H1 (cell line): ENCODE measurements around the gene KLHDC4. TPM values are rescaled to one million over a fixed set of nuclear protein-coding genes. Genes with fewer than 3 reads are reported as not detected.
A peak's percentile ranks its signal among the peaks of the same experiment; 100 is the strongest.

Source experiments
- CTCF ChIA-PET: fragments of 300-600 bp; sonication (Branson Sonifier 250); formaldehyde crosslinking; loops from one replicate; lab custom pipeline; 2021; ENCODE audit not compliant: partially characterized antibody; lab: Charles Lee
- POLR2A ChIA-PET: fragments of 300-600 bp; sonication (Branson Sonifier 250); formaldehyde crosslinking; loops from one replicate; lab custom pipeline; 2021; ENCODE audit warnings: inconsistent platforms; ENCODE audit not compliant: partially characterized antibody; lab: Charles Lee
- DNase-seq, 2 experiments: peaks; one replicate each; pipeline versions ENCODE4 v3.0.0 to v3.0.0-alpha.2; 2010 to 2022; ENCODE audit warnings: low spot score in 2 of 2, low read depth in 1 of 2, mixed read lengths in 1 of 2
- FAIRE-seq: peaks from 2 replicates; lab custom pipeline; 2011; peaks lifted over from hg19 to GRCh38; lab: Jason Lieb, UNC
- H2AFZ ChIP-seq: 2 replicates; pipeline ENCODE4 v1.8.1; 2012; ENCODE audit warnings: low read length, inconsistent platforms
- H2AK5ac ChIP-seq: 2 replicates; pipeline ENCODE4 v1.6.1; 2013; ENCODE audit warnings: low read depth, low read length
- H2BK120ac ChIP-seq: replicated peaks from 2 replicates; pipeline ENCODE3; 2013; ENCODE audit warnings: low read depth, low read length, inconsistent platforms
- H2BK12ac ChIP-seq: 2 replicates; pipeline ENCODE4 v1.6.1; 2013; ENCODE audit warnings: low read depth, low read length
- H2BK15ac ChIP-seq: 2 replicates; pipeline ENCODE4 v1.6.1; 2013; ENCODE audit warnings: low read length
- H2BK20ac ChIP-seq: 2 replicates; pipeline ENCODE4 v1.6.1; 2013; ENCODE audit warnings: low read length
- H2BK5ac ChIP-seq: 2 replicates; pipeline ENCODE4 v1.6.1; 2013; ENCODE audit warnings: low read depth, low read length
- H3K14ac ChIP-seq: 2 replicates; pipeline ENCODE4 v1.6.1; 2013; ENCODE audit warnings: inconsistent platforms; ENCODE audit not compliant: insufficient read length
- H3K18ac ChIP-seq: 2 replicates; pipeline ENCODE4 v1.6.1; 2013; ENCODE audit warnings: low read length; ENCODE audit errors: extremely low read depth
- H3K23ac ChIP-seq: 2 replicates; pipeline ENCODE4 v1.6.1; 2013; ENCODE audit warnings: inconsistent platforms; ENCODE audit not compliant: insufficient read length
- H3K23me2 ChIP-seq: 2 replicates; pipeline ENCODE4 v1.6.1; 2013; ENCODE audit warnings: low read depth, low read length
- H3K27ac ChIP-seq: 2 replicates; pipeline ENCODE4 v1.6.1; 2011; ENCODE audit warnings: low read depth, low read length, inconsistent platforms
- H3K27me3 ChIP-seq, 4 experiments: replicated peaks in 1 of 4; 1 replicate in 1 of 4; 2 replicates in 3 of 4; pipeline versions ENCODE4 v1.6.1 to v1.8.1; 2011 to 2013; ENCODE audit warnings: low read length in 3 of 4, mild to moderate bottlenecking in 3 of 4, inconsistent platforms in 2 of 4, mixed read lengths in 2 of 4, moderate library complexity in 1 of 4; ENCODE audit not compliant: control insufficient read depth in 3 of 4, insufficient read depth in 3 of 4; ENCODE audit errors: extremely low read depth in 1 of 4
- H3K36me3 ChIP-seq, 4 experiments: 2 replicates each; pipeline versions ENCODE4 v1.6.1 to v1.8.1; 2011 to 2013; ENCODE audit warnings: mild to moderate bottlenecking in 4 of 4, low read length in 3 of 4, moderate library complexity in 2 of 4, control low read depth in 1 of 4, inconsistent platforms in 1 of 4; ENCODE audit not compliant: insufficient read depth in 4 of 4, control insufficient read depth in 2 of 4
- H3K4ac ChIP-seq: replicated peaks from 2 replicates; pipeline ENCODE3; 2013; ENCODE audit warnings: low read length, low read depth, mixed read lengths, inconsistent platforms; ENCODE audit not compliant: insufficient read length
- H3K4me1 ChIP-seq, 4 experiments: replicated peaks in 1 of 4; 1 replicate in 1 of 4; 2 replicates in 3 of 4; pipeline versions ENCODE4 v1.6.1 to v1.8.1; 2011 to 2013; ENCODE audit warnings: low read length in 3 of 4, inconsistent platforms in 2 of 4, mixed read lengths in 1 of 4; ENCODE audit not compliant: insufficient read depth in 4 of 4, control insufficient read depth in 3 of 4
- H3K4me2 ChIP-seq, 2 experiments: 2 replicates each; pipeline versions ENCODE4 v1.6.1 to v1.8.1; 2011 to 2013; ENCODE audit warnings: low read depth in 2 of 2, low read length in 2 of 2, control low read depth in 1 of 2, inconsistent platforms in 1 of 2, mild to moderate bottlenecking in 1 of 2; ENCODE audit not compliant: insufficient read depth in 1 of 2
- H3K4me3 ChIP-seq, 4 experiments: fragments of 200-600, 300-600 bp in 1 of 4; sonication (generic), shearing (Covaris generic), sonication (Bioruptor Twin) in 1 of 4; 2 replicates each; pipeline versions ENCODE4 v1.5.1 to v1.8.1; 2011 to 2016; ENCODE audit warnings: low read length in 4 of 4, low read depth in 3 of 4, control low read depth in 2 of 4, inconsistent platforms in 2 of 4, mild to moderate bottlenecking in 2 of 4, mixed read lengths in 1 of 4, moderate library complexity in 1 of 4; ENCODE audit not compliant: insufficient read depth in 2 of 4; ENCODE audit errors: extremely low read depth in 1 of 4
- H3K56ac ChIP-seq: replicated peaks from 2 replicates; pipeline ENCODE3; 2013; ENCODE audit warnings: low read depth, mild to moderate bottlenecking, mixed read lengths, low read length, inconsistent platforms; ENCODE audit not compliant: insufficient read length
- H3K79me1 ChIP-seq: 2 replicates; pipeline ENCODE4 v1.6.1; 2013; ENCODE audit warnings: low read depth, low read length, control low read depth
- H3K79me2 ChIP-seq, 2 experiments: 2 replicates each; pipeline versions ENCODE4 v1.6.1 to v1.8.1; 2012 to 2013; ENCODE audit warnings: low read length in 2 of 2, mild to moderate bottlenecking in 2 of 2, inconsistent platforms in 1 of 2; ENCODE audit not compliant: insufficient read depth in 2 of 2, control insufficient read depth in 1 of 2
- H3K9ac ChIP-seq, 4 experiments: replicated peaks in 1 of 4; 1 replicate in 1 of 4; 2 replicates in 3 of 4; pipeline versions ENCODE4 v1.6.1 to v1.8.1; 2011 to 2013; ENCODE audit warnings: low read depth in 3 of 4, low read length in 3 of 4, control low read depth in 2 of 4, mild to moderate bottlenecking in 2 of 4, moderate library complexity in 2 of 4, inconsistent platforms in 1 of 4; ENCODE audit errors: extremely low read depth in 1 of 4
- H3K9me3 ChIP-seq, 2 experiments: 2 replicates each; pipeline versions ENCODE4 v1.6.1 to v1.8.1; 2012 to 2013; ENCODE audit warnings: mild to moderate bottlenecking in 2 of 2, moderate library complexity in 2 of 2, control low read depth in 1 of 2, inconsistent platforms in 1 of 2, low read depth in 1 of 2, low read length in 1 of 2, mixed read lengths in 1 of 2; ENCODE audit not compliant: insufficient read depth in 2 of 2
- H4K20me1 ChIP-seq, 2 experiments: replicated peaks in 1 of 2; 2 replicates each; pipeline versions ENCODE3 to v1.8.1; 2011 to 2013; ENCODE audit warnings: inconsistent platforms in 2 of 2, low read length in 2 of 2, mild to moderate bottlenecking in 1 of 2; ENCODE audit not compliant: insufficient read depth in 2 of 2, control insufficient read depth in 1 of 2
- H4K5ac ChIP-seq: 2 replicates; pipeline ENCODE4 v1.6.1; 2013; ENCODE audit warnings: low read length, low read depth, mixed read lengths, inconsistent platforms; ENCODE audit not compliant: insufficient read length
- H4K8ac ChIP-seq: 2 replicates; pipeline ENCODE4 v1.8.0; 2013; ENCODE audit warnings: mild to moderate bottlenecking, moderate library complexity, low read length, inconsistent platforms; ENCODE audit not compliant: insufficient read depth; ENCODE audit errors: extremely low read depth
- H4K91ac ChIP-seq: replicated peaks from 2 replicates; pipeline ENCODE3; 2013; ENCODE audit warnings: low read length, mixed read lengths, inconsistent platforms; ENCODE audit not compliant: insufficient read length
- BRCA1 ChIP-seq: IDR thresholded peaks from 2 replicates; pipeline ENCODE4 v1.6.1; 2012; ENCODE audit warnings: low read depth, low read length, improper control_type of control experiment
- CEBPB ChIP-seq: IDR thresholded peaks from 2 replicates; pipeline ENCODE4 v1.6.1; 2012; ENCODE audit warnings: low read depth, low read length
- GTF2F1 ChIP-seq: IDR thresholded peaks from 2 replicates; pipeline ENCODE4 v1.6.1; 2012; ENCODE audit warnings: low read depth, low read length, improper control_type of control experiment, borderline replicate concordance
- KDM1A ChIP-seq: fragments of 200-600, 300-600 bp; sonication (generic); IDR thresholded peaks from 2 replicates; pipeline ENCODE4 v1.7.1; 2016; ENCODE audit warnings: mild to moderate bottlenecking, low read length, borderline replicate concordance
- KDM5A ChIP-seq: fragments of 200-600 bp; IDR thresholded peaks from 2 replicates; pipeline ENCODE4 v1.7.1; 2012; ENCODE audit warnings: mild to moderate bottlenecking, low read length, inconsistent platforms, mixed read lengths
- POU5F1 ChIP-seq: IDR thresholded peaks from 2 replicates; pipeline ENCODE4 v1.6.1; 2011; ENCODE audit warnings: low read depth, mild to moderate bottlenecking, low read length, moderate library complexity
- WGBS, 2 experiments: shearing (Covaris generic) in 1 of 2; methylation state at CpG; one replicate each; pipeline versions ENCODE4 v1.1.6 to v1.1.7; 2013 to 2015; ENCODE audit warnings: low lambda C conversion rate in 2 of 2, mixed read lengths in 2 of 2, inconsistent platforms in 1 of 2, low coverage in 1 of 2, missing lambda C conversion rate in 1 of 2; ENCODE audit not compliant: insufficient replicate concordance in 2 of 2, insufficient coverage in 1 of 2, insufficient read length in 1 of 2; ENCODE audit errors: extremely low coverage in 1 of 2, missing lambda C conversion rate in 1 of 2; 5-methylcytosine and 5-hydroxymethylcytosine counted together
- polyA plus RNA-seq, 7 experiments: library from polyadenylated mRNA; depleted of rRNA in 3 of 7; stranded (reverse) in 5 of 7; unstranded in 2 of 7; fragments of >200 nt in 5 of 7; fragments of 200-250 nt in 2 of 7; gene quantifications; 1 replicate in 5 of 7; 2 replicates in 1 of 7; 4 replicates in 1 of 7; pipeline versions ENCODE4 v1.2.1 to v1.2.3, GENCODE V29; 2011 to 2013; ENCODE audit warnings: missing spikeins in 2 of 7, mixed read lengths in 2 of 7
- total RNA-seq: library from RNA; stranded (reverse); fragmentation: NEBNext Ultra II Directional; extraction: Animal tissue kit (Norgen Biotek cat#: 25700); gene quantifications from 2 replicates; pipeline ENCODE4 v1.2.1, GENCODE V29; 2021

The KLHDC4 gene
- total and polyA plus RNA-seq, 2 of the 8 experiments (the other 6 are each of a cell fraction or from before 2014, with no cell fraction given), result 23.7 to 63.9 TPM

DNA sequence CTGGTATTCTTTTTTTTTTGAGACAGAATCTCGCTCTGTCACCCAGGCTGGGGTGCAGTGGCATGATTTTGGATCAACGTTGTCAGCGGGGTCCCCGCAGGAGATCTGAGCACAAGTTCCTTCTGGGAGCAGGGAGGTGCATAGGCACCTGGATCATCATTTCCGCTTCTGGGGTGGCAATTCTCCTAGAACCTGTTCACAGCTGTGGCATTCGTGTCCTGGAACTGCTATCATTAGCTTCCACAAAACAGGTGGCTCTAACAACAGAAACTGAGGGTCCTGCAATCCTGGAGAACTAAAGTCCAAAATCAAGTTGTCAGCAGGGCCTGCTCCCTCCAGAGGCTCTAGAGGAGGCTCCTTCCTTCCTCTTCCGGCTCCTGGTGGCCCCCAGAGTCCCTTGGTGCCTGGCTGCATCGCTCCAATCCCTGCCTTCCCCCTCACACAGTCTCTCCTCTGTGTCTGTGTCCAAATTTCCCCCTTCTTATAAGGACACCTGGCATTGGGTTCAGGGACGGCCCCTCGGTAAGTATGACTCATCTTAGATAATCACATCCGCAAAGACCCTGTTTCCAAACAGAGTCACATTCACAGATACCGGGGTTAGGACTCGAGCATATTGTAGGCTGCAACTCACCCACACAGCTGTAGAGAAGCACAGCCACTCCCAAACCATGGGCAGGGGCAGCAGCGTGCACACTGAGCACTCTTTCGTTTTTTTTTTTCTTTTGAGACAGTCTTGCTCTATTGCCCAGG, 43.5 kb upstream of the KLHDC4 start:
- H4K91ac ChIP-seq, result no peak overlapping the region
- no peak overlapping the region for H2BK20ac ChIP-seq
- ChIA-PET CTCF (interaction anchor here (0.9 to 5.0 kb wide), 8 partner anchors 10 to 121 kb away, joined by 3 to 37 read pairs (median 4); no protein-coding TSS in a partner anchor), POLR2A (interaction anchor here (0.8 to 6.0 kb wide), 5 partner anchors 16 to 96 kb away, joined by 3 to 27 read pairs (median 9); no protein-coding TSS in a partner anchor)
- no peak overlapping the region for H2AK5ac ChIP-seq
- H3K9me3 ChIP-seq, result no peaks in the 10 kb centered on the region
- FAIRE-seq (no peak), DNase-seq (no peak)
- H3K14ac ChIP-seq, result no peak overlapping the region
- 82% methylated on average over 15 of the region's 15 CpGs; no CpG with 5 or more reads in 1 of the 2 experiments for WGBS, 2 experiments
- H3K9ac ChIP-seq, result no peak overlapping the region
- H3K4ac ChIP-seq, result no peak overlapping the region
- no peak overlapping the region for H2BK15ac ChIP-seq
- no peaks in the 10 kb centered on the region for H3K79me1 ChIP-seq
- H3K23ac ChIP-seq, result no peak overlapping the region
- no peak overlapping the region for H3K4me2 ChIP-seq
- peaks cover 0 to 14% (median 0%) of the 10 kb centered on the region in 4 experiments; a peak in 3 of 7 replicates for H3K4me1 ChIP-seq
- H2BK120ac ChIP-seq, result no peak overlapping the region
- no peak overlapping the region for H2AFZ ChIP-seq
- no peaks in the 10 kb centered on the region for H3K79me2 ChIP-seq
- H3K23me2 ChIP-seq, result no peaks in the 10 kb centered on the region
- H3K56ac ChIP-seq, result no peak overlapping the region
- no peak overlapping the region for H4K5ac ChIP-seq
- no peak overlapping the region for H3K4me3 ChIP-seq
- peak overlapping the region; percentile 25; the same call in 1 of the 2 replicates for H4K8ac ChIP-seq
- H3K27me3 ChIP-seq, result no peaks in the 10 kb centered on the region
- H3K18ac ChIP-seq, result no peak overlapping the region; the same call in 1 of the 2 replicates
- H2BK12ac ChIP-seq, result no peak overlapping the region
- no peak overlapping the region for H3K27ac ChIP-seq
- H4K20me1 ChIP-seq, result no peaks in the 10 kb centered on the region
- no peak overlapping the region for H2BK5ac ChIP-seq
- H3K36me3 ChIP-seq, result no peaks in the 10 kb centered on the region
- no peak for TF ChIP-seq KDM1A
- TF ChIP-seq POU5F1, result no peak
- TF ChIP-seq CEBPB, result no peak
- TF ChIP-seq BRCA1, result no peak
- no peak for TF ChIP-seq KDM5A
- TF ChIP-seq GTF2F1, result no peak
